ENCODE data around the gene METTL24.

METTL24 gene, protein sequence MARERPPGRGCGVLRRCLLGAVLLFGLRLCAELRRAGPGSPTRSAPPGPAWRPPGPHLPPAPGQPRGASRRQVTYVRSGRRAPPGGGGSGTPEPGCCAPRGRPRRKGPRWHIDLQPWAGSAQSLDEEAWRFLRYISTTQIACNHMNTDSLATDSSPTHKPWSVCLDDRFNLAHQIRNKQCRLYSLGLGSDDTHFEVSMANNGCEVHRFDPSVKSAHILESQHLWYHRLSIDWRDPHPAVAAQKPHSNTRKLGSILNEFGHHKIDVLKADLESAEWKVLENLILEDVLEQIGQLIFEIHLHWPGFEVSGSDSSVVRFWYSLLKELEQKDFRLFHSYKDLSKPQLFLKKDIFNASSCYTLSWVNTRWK

DNA sequence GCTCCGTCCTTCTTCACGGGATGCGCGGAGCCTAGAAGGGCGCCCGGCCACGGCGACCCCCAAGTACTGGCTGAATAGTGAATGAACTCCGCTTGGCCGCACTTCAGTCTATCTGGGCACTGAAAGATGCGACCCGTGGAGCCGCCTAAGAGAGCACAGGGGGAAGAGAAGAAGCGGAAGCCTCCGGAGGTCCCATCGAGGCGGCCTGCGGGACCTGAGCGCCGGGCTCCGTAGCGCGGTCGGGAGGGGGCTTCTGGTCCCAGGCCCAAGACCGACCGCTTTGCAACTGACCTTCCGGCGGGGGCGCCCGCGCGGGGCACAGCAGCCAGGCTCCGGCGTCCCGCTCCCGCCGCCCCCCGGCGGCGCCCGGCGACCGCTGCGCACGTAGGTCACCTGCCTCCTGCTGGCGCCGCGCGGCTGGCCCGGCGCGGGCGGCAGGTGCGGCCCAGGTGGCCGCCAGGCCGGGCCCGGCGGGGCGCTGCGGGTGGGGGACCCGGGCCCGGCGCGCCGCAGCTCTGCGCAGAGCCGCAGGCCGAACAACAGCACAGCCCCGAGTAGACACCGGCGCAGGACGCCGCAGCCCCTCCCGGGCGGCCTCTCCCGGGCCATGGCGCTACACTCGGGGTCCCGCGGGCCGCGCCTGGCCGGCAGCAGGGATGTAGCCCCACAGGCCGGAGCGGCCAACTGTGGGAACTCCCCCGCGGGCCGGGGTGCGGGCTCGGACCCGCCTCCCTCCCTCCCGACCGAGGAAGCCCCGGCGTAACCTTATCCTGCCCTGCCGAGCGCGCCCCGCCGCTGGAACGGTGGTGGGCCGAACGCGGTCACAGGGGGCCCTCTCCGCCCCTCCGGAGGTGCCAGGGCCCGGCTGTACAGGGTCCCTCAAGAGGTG lies at the start of gene METTL24:
TSS of gene METTL24 (minus strand) at position 686 of the 889 bp plus-strand sequence. CDS start at position 609, 77 bp downstream.
- H3K27me3 Mint-ChIP-seq, result peaks cover 5% of the 10 kb centered on the region
- H3K4me1 Mint-ChIP-seq (ENCODE audit: low read depth), result peaks cover 20% of the 10 kb centered on the region
- H3K27ac Mint-ChIP-seq, result peak within 1 kb of the TSS; percentile 83
- peak within 1 kb of the TSS; percentile 92 for H3K4me3 Mint-ChIP-seq
- H3K9me3 Mint-ChIP-seq (ENCODE audit: low read depth), result no peaks in the 10 kb centered on the region
- no peaks in the 10 kb centered on the region for H3K36me3 Mint-ChIP-seq

DNA sequence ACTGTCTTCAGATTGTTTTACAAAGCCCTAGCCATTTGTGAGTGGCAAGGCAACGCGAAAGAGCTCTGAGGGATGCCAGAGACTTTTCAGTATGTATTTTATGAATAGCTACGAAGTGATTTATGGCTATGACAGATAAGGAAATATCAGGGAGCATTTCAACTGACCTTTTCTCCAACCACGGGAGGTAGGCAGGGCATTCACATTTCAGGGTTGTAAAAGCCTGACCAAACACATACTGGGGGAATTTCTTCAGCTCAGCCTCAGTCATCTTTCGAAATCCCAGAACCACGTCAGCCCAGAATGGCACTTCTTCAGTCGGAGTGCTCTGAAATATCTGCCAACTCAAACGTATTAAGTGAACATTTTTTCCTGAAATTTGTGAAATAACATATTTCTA lies 46.5 kb upstream of the METTL24 start:
- no peaks in the 10 kb centered on the region for H3K36me3 Mint-ChIP-seq
- H3K27ac Mint-ChIP-seq, result no peak overlapping the region
- no peaks in the 10 kb centered on the region for H3K9me3 Mint-ChIP-seq (ENCODE audit: low read depth)
- H3K4me1 Mint-ChIP-seq (ENCODE audit: low read depth), result no peaks in the 10 kb centered on the region
- no peak overlapping the region for H3K4me3 Mint-ChIP-seq
- no peaks in the 10 kb centered on the region for H3K27me3 Mint-ChIP-seq

DNA sequence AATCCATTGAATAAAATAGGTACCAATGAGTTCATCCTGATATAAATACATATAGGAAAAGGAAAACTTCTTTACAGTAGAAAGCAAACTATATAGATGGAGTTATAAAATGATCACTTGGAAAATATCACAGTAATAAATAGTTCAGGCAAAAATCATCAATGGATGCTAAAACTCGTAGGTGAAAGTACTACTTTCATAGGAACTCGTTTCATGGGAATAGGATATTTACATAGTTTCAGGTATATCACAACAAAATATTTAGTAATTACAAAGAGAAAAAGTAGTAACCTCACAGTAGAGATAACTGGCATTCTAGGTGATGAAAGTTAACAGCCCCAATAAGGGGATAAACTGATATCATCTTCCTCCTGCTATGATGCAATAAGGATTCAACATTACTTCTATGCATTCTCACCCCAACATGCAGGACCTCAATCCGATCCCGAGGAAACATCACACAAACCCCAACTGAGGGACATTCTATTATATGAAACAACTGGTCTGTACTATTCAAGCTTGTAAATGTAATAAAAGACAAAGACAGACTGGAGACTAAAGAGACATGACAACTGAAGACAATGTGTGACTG lies 43.5 kb upstream of the METTL24 start:
- no peak overlapping the region for H3K4me3 Mint-ChIP-seq
- no peaks in the 10 kb centered on the region for H3K9me3 Mint-ChIP-seq (ENCODE audit: low read depth)
- H3K27me3 Mint-ChIP-seq, result no peaks in the 10 kb centered on the region
- H3K36me3 Mint-ChIP-seq, result no peaks in the 10 kb centered on the region
- no peak overlapping the region for H3K27ac Mint-ChIP-seq
- peaks cover 5% of the 10 kb centered on the region for H3K4me1 Mint-ChIP-seq (ENCODE audit: low read depth)

DNA sequence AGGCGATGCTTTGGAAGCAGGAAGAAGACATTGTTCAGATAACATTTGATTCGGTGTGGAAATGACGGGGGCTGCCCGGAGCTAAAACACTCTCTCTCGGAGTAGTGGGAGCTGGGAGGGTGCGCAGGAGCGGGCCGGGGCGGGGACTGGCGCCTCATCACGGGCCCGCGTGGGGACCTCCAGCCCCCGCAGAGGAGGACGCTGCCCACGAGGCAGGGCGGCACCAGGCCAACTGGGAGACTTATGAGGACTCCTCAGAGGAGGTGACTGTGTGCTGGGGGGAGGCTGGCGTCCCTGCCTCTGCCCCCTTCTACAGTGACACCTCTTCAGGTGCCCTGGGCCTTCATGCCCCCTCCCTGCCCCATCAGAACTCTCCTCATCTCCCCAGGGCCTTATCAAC lies 42.1 kb upstream of the METTL24 start:
- H3K4me1 Mint-ChIP-seq (ENCODE audit: low read depth), result peaks cover 5% of the 10 kb centered on the region
- H3K36me3 Mint-ChIP-seq, result no peaks in the 10 kb centered on the region
- H3K27me3 Mint-ChIP-seq, result no peaks in the 10 kb centered on the region
- H3K9me3 Mint-ChIP-seq (ENCODE audit: low read depth), result no peaks in the 10 kb centered on the region
- no peak overlapping the region for H3K27ac Mint-ChIP-seq
- peak overlapping the region; percentile 30 for H3K4me3 Mint-ChIP-seq

DNA sequence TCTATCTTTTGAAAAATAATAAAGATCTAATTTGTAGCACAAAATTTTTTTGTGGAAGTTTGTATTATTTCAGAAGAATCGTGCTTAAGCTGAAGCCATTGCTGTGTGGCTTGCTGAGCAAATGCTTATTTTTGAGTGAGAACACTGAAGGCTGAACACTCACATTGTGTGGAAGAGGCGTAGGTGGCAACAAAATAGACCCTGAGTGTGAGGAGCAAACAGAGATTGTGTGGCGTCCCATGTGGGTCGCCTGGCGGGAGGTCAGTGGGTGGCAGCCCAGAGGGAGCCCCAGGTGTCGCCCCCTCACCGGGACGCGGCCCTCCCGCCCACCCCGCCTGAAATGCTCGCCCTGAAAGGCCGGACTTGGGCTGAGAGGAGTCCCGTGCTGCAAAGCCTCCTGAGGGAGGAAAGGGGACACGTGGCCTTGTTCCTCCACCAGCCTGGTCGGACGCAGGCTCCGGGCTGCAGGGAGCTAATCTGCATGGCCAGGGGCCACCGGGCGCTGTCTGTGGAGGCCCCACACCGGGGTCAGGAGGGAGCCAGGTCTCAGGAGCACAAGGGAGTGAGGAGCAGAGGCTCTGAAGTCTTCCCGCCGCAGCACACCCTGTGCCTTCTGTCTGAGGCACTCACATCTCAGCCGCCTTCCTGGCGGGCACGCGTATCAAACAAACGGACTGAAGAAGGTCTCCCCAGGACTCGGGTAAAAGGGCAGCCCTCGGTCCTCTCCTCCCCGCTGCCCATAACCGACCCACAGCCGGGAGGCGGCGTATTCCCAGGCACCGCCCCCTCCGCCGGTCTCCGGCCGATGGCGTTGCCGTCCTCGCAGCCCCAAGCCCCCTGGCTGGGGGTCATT lies 41.3 kb upstream of the METTL24 start:
- H3K9me3 Mint-ChIP-seq (ENCODE audit: low read depth), result no peaks in the 10 kb centered on the region
- H3K4me1 Mint-ChIP-seq (ENCODE audit: low read depth), result peaks cover 5% of the 10 kb centered on the region
- H3K4me3 Mint-ChIP-seq, result peak overlapping the region; percentile 53
- no peaks in the 10 kb centered on the region for H3K27me3 Mint-ChIP-seq
- peak overlapping the region; percentile 66 for H3K27ac Mint-ChIP-seq
- no peaks in the 10 kb centered on the region for H3K36me3 Mint-ChIP-seq

DNA sequence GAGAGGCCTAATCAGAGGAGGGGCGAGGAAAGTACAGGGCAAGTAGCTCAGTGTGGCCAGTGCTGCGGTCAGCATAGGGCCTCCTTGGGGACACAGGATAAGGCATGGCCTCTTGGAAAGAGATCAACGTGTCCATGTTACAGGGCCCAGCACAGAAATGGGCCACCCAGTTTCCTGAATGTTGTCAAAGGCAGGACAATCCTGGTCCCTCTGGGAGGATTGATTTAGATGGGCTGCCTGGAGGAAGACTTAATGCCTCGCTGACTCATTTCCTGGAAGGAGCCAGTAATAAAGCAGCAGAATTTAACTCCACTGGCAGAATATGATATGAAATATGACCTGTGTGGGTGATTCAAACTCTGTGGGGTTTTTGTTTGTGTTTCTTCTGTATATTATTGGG lies 40.6 kb upstream of the METTL24 start:
- no peaks in the 10 kb centered on the region for H3K27me3 Mint-ChIP-seq
- H3K36me3 Mint-ChIP-seq, result no peaks in the 10 kb centered on the region
- no peaks in the 10 kb centered on the region for H3K9me3 Mint-ChIP-seq (ENCODE audit: low read depth)
- peak overlapping the region; percentile 53 for H3K4me3 Mint-ChIP-seq
- H3K4me1 Mint-ChIP-seq (ENCODE audit: low read depth), result peaks cover 5% of the 10 kb centered on the region
- H3K27ac Mint-ChIP-seq, result no peak overlapping the region

DNA sequence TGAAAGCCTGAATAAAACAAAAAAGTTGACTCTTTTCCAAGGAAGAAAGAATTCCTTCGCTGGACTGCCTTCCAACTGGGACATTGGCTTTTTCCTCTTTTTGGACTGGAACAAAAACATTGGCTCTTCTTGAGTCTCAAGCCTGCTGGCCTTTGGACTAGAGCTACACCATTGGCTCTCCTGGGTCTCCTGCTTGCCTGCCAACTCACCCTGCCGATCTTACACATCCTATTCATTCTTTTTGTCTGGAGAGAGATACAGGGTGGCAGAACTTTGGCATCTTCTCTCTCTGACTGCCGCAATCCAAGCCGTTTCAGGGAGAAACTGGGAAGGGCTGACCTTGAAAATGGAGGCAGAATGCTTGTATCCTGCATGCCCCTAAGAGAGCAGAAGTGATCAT lies 37.1 kb upstream of the METTL24 start:
- H3K9me3 Mint-ChIP-seq (ENCODE audit: low read depth), result no peaks in the 10 kb centered on the region
- no peak overlapping the region for H3K4me3 Mint-ChIP-seq
- no peaks in the 10 kb centered on the region for H3K27me3 Mint-ChIP-seq
- no peaks in the 10 kb centered on the region for H3K36me3 Mint-ChIP-seq
- peaks cover 11% of the 10 kb centered on the region for H3K4me1 Mint-ChIP-seq (ENCODE audit: low read depth)
- H3K27ac Mint-ChIP-seq, result no peak overlapping the region

DNA sequence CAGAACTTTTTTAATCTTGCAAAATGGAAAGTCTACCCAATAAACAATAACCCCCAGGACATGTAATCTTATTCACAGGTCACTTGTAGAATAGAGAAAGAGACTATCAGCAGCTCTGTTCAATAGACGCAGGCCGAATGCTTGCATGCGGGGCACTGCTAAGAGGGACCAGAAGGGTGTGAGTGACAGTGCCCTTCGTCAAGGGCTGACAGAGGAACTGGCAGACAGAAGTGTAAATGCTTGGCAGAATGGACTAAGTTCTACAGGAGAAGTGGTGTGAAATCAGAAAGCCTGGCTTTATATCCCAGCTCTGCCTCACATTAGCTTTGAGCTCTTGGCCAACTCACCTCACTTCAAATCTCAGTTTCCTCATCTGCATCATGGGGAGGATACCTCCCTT lies 36.3 kb upstream of the METTL24 start:
- no peaks in the 10 kb centered on the region for H3K36me3 Mint-ChIP-seq
- no peak overlapping the region for H3K27ac Mint-ChIP-seq
- no peak overlapping the region for H3K4me3 Mint-ChIP-seq
- no peaks in the 10 kb centered on the region for H3K27me3 Mint-ChIP-seq
- H3K9me3 Mint-ChIP-seq (ENCODE audit: low read depth), result no peaks in the 10 kb centered on the region
- H3K4me1 Mint-ChIP-seq (ENCODE audit: low read depth), result peaks cover 20% of the 10 kb centered on the region

DNA sequence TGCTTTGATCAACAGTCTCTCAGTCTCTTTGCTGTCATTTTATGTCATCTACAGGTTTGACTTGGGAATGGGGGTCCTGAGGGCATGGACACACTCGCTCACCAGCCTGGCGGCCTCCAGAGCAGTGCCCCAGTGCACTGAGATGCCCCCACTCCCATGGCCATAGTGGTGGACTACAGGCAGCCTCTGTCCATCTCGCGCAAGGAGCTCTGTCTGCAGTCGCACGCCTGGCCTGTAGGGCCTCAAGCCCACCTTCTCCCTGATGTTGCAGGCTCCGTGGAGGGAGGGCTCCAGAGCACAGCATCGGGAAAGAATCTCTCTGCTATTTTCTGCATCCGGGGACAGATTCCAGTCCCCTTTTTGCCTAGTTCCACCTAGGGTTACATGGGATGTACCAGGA lies 34.6 kb upstream of the METTL24 start:
- Mint-ChIP-seq H3K9me3 (ENCODE audit: low read depth) (no peaks in the 10 kb centered on the region), H3K4me3 (no peak overlapping the region), H3K4me1 (ENCODE audit: low read depth) (peaks cover 29% of the 10 kb centered on the region), H3K36me3 (no peaks in the 10 kb centered on the region), H3K27ac (no peak overlapping the region), H3K27me3 (no peaks in the 10 kb centered on the region)

DNA sequence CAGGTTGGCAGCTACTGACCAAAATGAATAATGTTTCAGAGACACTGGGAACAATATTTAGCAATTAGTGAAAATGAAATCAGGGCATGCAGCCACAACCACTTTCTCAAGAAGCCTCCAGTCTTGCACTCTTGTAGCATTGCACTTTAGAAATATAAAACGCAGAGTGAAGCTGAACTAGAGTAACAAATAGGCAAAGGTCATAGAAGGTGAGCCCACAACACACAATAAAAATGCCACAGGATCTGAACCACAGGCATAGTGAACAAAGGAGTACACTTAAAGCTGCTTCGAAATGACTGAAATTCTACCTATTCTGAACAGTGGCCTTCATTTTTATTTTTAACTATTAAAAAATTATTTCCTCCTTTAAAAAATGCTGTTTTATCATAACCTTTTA lies 32.3 kb upstream of the METTL24 start:
- Mint-ChIP-seq H3K4me3 (no peak overlapping the region), H3K36me3 (no peaks in the 10 kb centered on the region), H3K9me3 (ENCODE audit: low read depth) (no peaks in the 10 kb centered on the region), H3K27ac (peak overlapping the region; percentile 85), H3K27me3 (no peaks in the 10 kb centered on the region), H3K4me1 (ENCODE audit: low read depth) (peaks cover 37% of the 10 kb centered on the region)

DNA sequence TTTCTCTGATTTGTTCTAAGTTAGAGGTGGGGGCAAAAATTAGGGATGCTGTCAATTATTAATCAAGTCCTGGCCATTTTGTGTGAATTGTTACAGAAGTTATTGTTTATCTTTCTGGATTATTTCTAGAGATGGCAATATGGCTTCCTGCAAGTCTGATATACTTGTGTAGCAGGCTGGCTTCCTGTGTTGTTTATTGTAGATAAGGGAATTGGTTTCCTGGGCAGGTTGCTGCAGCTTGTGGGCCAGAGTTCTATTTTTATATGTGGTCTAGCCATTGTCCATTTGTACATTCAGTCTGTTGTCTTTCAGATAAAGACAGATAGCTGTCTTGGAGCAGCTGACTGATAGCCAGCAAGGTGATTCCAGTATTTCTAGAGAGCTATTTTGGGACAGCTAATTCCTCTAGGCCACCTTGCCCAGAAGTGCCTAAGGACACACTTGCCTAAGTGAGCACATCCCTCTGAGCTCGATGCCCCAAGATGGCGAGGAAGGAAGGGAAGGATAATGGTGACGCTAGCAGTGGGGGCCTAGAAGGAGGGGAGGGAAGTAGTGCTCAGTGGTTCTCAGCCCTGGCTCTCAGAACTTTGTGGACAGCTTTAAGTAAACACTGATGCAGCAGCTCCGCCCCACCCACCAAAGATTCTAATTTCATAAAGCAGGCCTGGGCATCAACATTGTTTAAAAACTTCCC lies 31.7 kb upstream of the METTL24 start:
- Mint-ChIP-seq H3K27me3 (no peaks in the 10 kb centered on the region), H3K4me3 (no peak overlapping the region), H3K27ac (peak overlapping the region; percentile 85), H3K9me3 (ENCODE audit: low read depth) (no peaks in the 10 kb centered on the region), H3K36me3 (no peaks in the 10 kb centered on the region), H3K4me1 (ENCODE audit: low read depth) (peaks cover 37% of the 10 kb centered on the region)

DNA sequence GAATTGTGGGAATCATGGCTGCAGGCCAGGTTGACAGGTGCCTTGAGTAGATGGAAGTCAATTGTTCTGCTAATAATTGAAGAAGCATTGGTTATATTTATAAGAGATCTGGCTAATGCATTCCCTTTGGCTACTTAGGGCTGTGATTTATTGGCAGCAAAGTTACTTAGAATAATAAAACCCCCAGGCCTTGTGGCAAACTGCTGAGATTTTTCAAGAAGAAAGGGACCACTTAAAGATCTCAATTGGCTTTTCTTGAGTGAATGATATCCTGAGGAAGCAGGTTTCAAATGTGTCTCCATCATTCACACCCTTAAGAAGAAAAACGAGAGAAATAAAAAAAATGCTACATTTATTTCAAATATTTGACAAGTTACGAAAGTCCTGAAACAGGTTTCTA lies 29.8 kb upstream of the METTL24 start:
- no peaks in the 10 kb centered on the region for H3K36me3 Mint-ChIP-seq
- H3K27me3 Mint-ChIP-seq, result no peaks in the 10 kb centered on the region
- no peaks in the 10 kb centered on the region for H3K9me3 Mint-ChIP-seq (ENCODE audit: low read depth)
- H3K4me3 Mint-ChIP-seq, result no peak overlapping the region
- no peak overlapping the region for H3K27ac Mint-ChIP-seq
- peaks cover 37% of the 10 kb centered on the region for H3K4me1 Mint-ChIP-seq (ENCODE audit: low read depth)

DNA sequence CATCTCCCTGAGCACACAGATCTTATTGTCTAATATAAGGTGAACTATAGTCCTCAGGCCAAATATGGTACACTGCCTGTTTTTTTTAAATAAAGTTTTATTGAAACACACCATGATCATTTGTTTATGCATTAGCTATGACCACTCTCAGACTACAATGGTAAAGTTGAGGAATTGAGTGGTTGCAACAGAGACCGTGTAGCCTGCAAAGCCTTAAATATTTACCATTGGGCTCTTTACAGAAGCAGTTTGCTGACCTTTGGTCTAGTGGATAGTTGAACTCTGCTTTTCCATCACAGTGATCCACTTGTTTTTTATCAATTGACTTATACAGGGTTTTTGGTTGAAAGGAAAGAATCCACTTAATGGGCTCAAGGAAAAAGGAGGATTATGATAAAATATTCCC lies 27.3 kb upstream of the METTL24 start:
- Mint-ChIP-seq H3K27me3 (no peaks in the 10 kb centered on the region), H3K4me1 (ENCODE audit: low read depth) (peaks cover 33% of the 10 kb centered on the region), H3K9me3 (ENCODE audit: low read depth) (no peaks in the 10 kb centered on the region), H3K27ac (no peak overlapping the region), H3K4me3 (no peak overlapping the region), H3K36me3 (no peaks in the 10 kb centered on the region)

DNA sequence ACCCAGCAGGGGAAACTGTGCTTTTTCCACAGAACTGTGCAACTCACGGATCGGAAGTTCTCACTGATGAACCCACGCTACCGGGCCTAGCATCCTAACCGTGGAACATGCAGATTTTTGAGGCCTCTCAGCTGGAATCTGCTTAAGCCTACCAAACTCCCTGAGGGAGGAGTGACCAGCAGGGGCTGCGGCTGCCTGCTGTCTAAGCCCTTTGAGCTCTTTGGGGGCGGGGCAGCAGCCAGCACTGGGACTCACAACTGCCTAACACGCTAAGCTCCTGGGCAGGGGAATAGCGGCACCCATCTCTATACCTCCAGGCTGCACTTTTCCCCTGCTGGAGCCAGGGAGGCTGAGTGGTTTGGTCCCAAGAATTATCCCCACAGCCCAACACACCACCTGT lies 20.4 kb upstream of the METTL24 start:
- H3K27ac Mint-ChIP-seq, result no peak overlapping the region
- H3K36me3 Mint-ChIP-seq, result no peaks in the 10 kb centered on the region
- no peaks in the 10 kb centered on the region for H3K9me3 Mint-ChIP-seq (ENCODE audit: low read depth)
- no peaks in the 10 kb centered on the region for H3K4me1 Mint-ChIP-seq (ENCODE audit: low read depth)
- no peak overlapping the region for H3K4me3 Mint-ChIP-seq
- no peaks in the 10 kb centered on the region for H3K27me3 Mint-ChIP-seq
